ENCODE data around the gene SIL1.
"Not testable (repeated sequence)": the region's sequence is repeated elsewhere in the genome, so short reads cannot be mapped to it uniquely, and the experiment has no call there.

SIL1 gene

GRCh38 chr5:139062910-139063663 is 135.1 kb downstream of the SIL1 start:
- no peak for DNase-seq

GRCh38 chr5:139061856-139062255 is 136.3 kb downstream of the SIL1 start:
- DNase-seq = no peak

GRCh38 chr5:139061274-139061673 is 136.9 kb downstream of the SIL1 start:
- DNase-seq = no peak

- no peak for DNase-seq
Measured at GRCh38 chr5:139058121-139058520, 140.0 kb downstream of the SIL1 start.

- not testable (repeated sequence) for DNase-seq
Measured at GRCh38 chr5:139057045-139057939, 140.9 kb downstream of the SIL1 start.

GRCh38 chr5:139052975-139053374 is 145.2 kb downstream of the SIL1 start:
- no peak for DNase-seq

GRCh38 chr5:139051392-139051791 is 146.8 kb downstream of the SIL1 start:
- no peak for DNase-seq

GRCh38 chr5:139050432-139050831 is 147.7 kb downstream of the SIL1 start:
- no peak for DNase-seq

GRCh38 chr5:139049780-139050179 is 148.4 kb downstream of the SIL1 start:
- DNase-seq = no peak

GRCh38 chr5:139046551-139046950 is 151.6 kb downstream of the SIL1 start:
- DNase-seq = no peak

GRCh38 chr5:139043157-139043905 is 154.8 kb downstream of the SIL1 start:
- no peak for DNase-seq

- no peak for DNase-seq
Measured at GRCh38 chr5:139040081-139040480, 158.1 kb downstream of the SIL1 start.

GRCh38 chr5:139038613-139039305 is 159.4 kb downstream of the SIL1 start:
- no peak for DNase-seq

- DNase-seq = no peak
Measured at GRCh38 chr5:139037732-139038131, 160.4 kb downstream of the SIL1 start.

- DNase-seq = not testable (repeated sequence)
Measured at GRCh38 chr5:139036332-139036731, 161.8 kb downstream of the SIL1 start.

- no peak for DNase-seq
Measured at GRCh38 chr5:139027150-139027549, 171.0 kb downstream of the SIL1 start.

- no peak for DNase-seq
Measured at GRCh38 chr5:139025651-139026050, 172.5 kb downstream of the SIL1 start.

- DNase-seq = no peak
Measured at GRCh38 chr5:139023286-139023685, 174.9 kb downstream of the SIL1 start.

GRCh38 chr5:139022528-139022927 is 175.6 kb downstream of the SIL1 start:
- DNase-seq = no peak

- no peak for DNase-seq
Measured at GRCh38 chr5:139021346-139021745, 176.8 kb downstream of the SIL1 start.

- DNase-seq = no peak
Measured at GRCh38 chr5:139019880-139020279, 178.3 kb downstream of the SIL1 start.

- DNase-seq = no peak
Measured at GRCh38 chr5:139019211-139019610, 179.0 kb downstream of the SIL1 start.

- no peak for DNase-seq
Measured at GRCh38 chr5:139017624-139018023, 180.5 kb downstream of the SIL1 start.
